Smooth muscle cell (in vitro differentiated cells): ENCODE results near the gene AGBL1. TPM values are rescaled to one million over a fixed set of nuclear protein-coding genes. Genes with fewer than 3 reads are reported as not detected.

Experiments used
- DNase-seq: peaks from one replicate; lab custom pipeline; 2025; ENCODE audit not compliant: unreplicated experiment; lab: John Stamatoyannopoulos, UW
- H2AFZ ChIP-seq: fragments of 200-600 bp; sonication (generic); 2 replicates; pipeline ENCODE4 v1.6.0; 2016; ENCODE audit warnings: antibody characterized with exemption, low read depth, mild to moderate bottlenecking
- H3F3A ChIP-seq: fragments of 200-600 bp; sonication (generic); 2 replicates; pipeline ENCODE4 v1.6.0; 2017; ENCODE audit warnings: antibody characterized with exemption, low read depth
- H3K27ac ChIP-seq: fragments of 200-600 bp; sonication (generic); 2 replicates; pipeline ENCODE4 v1.5.1; 2016; ENCODE audit warnings: low read depth, mild to moderate bottlenecking
- H3K27me3 ChIP-seq: fragments of 200-600 bp; sonication (generic); 2 replicates; pipeline ENCODE4 v1.6.1; 2016; ENCODE audit warnings: low read depth, mild to moderate bottlenecking
- H3K36me3 ChIP-seq: fragments of 200-600 bp; sonication (generic); 2 replicates; pipeline ENCODE4 v1.5.1; 2016; ENCODE audit warnings: low read depth
- H3K4me1 ChIP-seq: fragments of 200-600 bp; sonication (generic); 2 replicates; pipeline ENCODE4 v1.5.1; 2016; ENCODE audit warnings: low read depth
- H3K4me2 ChIP-seq: fragments of 200-600 bp; sonication (generic); 2 replicates; pipeline ENCODE4 v1.6.0; 2016; ENCODE audit warnings: mild to moderate bottlenecking
- H3K4me3 ChIP-seq: fragments of 200-600 bp; sonication (generic); 2 replicates; pipeline ENCODE4 v1.5.1; 2016; ENCODE audit warnings: mild to moderate bottlenecking
- H3K79me2 ChIP-seq: fragments of 200-600 bp; sonication (generic); 2 replicates; pipeline ENCODE4 v1.6.0; 2016; ENCODE audit warnings: low read depth, mild to moderate bottlenecking
- H3K9ac ChIP-seq: fragments of 200-600 bp; sonication (generic); 2 replicates; pipeline ENCODE4 v1.6.0; 2016; ENCODE audit warnings: low read depth
- H3K9me3 ChIP-seq: fragments of 200-600 bp; sonication (generic); replicated peaks from 2 replicates; pipeline ENCODE4 v1.5.1; 2016; ENCODE audit warnings: low read depth
- H4K20me1 ChIP-seq: fragments of 200-600 bp; sonication (generic); 2 replicates; pipeline ENCODE4 v1.6.0; 2016; ENCODE audit warnings: low read depth
- CTCF ChIP-seq: fragments of 200-600 bp; sonication (generic); IDR thresholded peaks from 2 replicates; pipeline ENCODE4 v1.5.1; 2017; ENCODE audit warnings: borderline replicate concordance, mild to moderate bottlenecking, antibody characterized with exemption; ENCODE audit not compliant: insufficient read depth, poor library complexity, severe bottlenecking
- WGBS: methylation state at CpG from one replicate; pipeline ENCODE4 v1.1.7; 2016; ENCODE audit warnings: low lambda C conversion rate; 5-methylcytosine and 5-hydroxymethylcytosine counted together
- polyA plus RNA-seq: library from polyadenylated mRNA; unstranded; fragments of >200 nt; fragmentation: Nextera tagmentation; extraction: Ambion mirVana; gene quantifications from 2 replicates; pipeline ENCODE4 v1.2.1, GENCODE V29; 2016
- total RNA-seq: library from RNA; depleted of rRNA; stranded (reverse); fragments of >200 nt; gene quantifications from 2 replicates; pipeline ENCODE4 v1.2.3, GENCODE V29; 2014

Gene AGBL1
- total and polyA plus RNA-seq, 2 experiments from 2014 or later, result not detected

- no peak for TF ChIP-seq CTCF
- Histone ChIP-seq H2AFZ (no peak overlapping the region), H3K27ac (no peak overlapping the region), H3K27me3 (peaks cover 3% of the 10 kb centered on the region), H3K9me3 (no peaks in the 10 kb centered on the region), H3K4me1 (peaks cover 28% of the 10 kb centered on the region), H3K36me3 (no peaks in the 10 kb centered on the region), H3F3A (no peaks in the 10 kb centered on the region), H3K4me3 (no peak overlapping the region), H3K4me2 (no peak overlapping the region), H4K20me1 (no peaks in the 10 kb centered on the region), H3K79me2 (no peaks in the 10 kb centered on the region), H3K9ac (no peak overlapping the region)
- DNase-seq, result no peak
- 93% methylated on average over 6 of the region's 6 CpGs for WGBS
These were observed 13.4 kb upstream of the AGBL1 start for GRCh38 chr15:86066174-86066834.

DNA sequence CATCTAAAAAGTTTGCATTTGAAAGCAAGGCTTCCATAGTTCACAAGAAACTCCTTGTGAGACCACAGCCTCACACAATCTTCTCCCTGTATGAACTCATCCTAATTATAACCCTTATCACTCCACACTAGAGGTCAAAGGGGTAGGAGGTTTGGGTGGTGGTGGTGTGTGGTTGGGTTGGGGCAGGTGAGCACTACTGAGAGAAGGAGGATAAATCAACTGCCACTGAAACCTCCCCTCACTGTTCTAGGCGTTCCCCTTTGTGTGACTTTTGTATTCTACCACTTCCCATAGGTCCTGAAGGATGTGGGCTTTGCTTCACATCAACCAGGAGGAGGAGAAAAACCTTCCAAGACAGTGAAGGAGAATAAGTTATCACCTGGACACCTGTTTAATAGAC, 6.4 kb upstream of the AGBL1 start:
- Histone ChIP-seq H2AFZ (no peak overlapping the region), H3K27ac (no peak overlapping the region), H3K36me3 (no peaks in the 10 kb centered on the region), H3K27me3 (no peaks in the 10 kb centered on the region), H3K9me3 (no peaks in the 10 kb centered on the region), H3K4me2 (no peak overlapping the region), H3K79me2 (no peaks in the 10 kb centered on the region), H3K4me3 (no peak overlapping the region), H4K20me1 (no peaks in the 10 kb centered on the region), H3K9ac (no peak overlapping the region), H3F3A (no peaks in the 10 kb centered on the region), H3K4me1 (peaks cover 14% of the 10 kb centered on the region)
- WGBS, result 71% methylated on average over 1 of the region's 1 CpG
- DNase-seq, result no peak
- TF ChIP-seq CTCF, result no peak

DNA sequence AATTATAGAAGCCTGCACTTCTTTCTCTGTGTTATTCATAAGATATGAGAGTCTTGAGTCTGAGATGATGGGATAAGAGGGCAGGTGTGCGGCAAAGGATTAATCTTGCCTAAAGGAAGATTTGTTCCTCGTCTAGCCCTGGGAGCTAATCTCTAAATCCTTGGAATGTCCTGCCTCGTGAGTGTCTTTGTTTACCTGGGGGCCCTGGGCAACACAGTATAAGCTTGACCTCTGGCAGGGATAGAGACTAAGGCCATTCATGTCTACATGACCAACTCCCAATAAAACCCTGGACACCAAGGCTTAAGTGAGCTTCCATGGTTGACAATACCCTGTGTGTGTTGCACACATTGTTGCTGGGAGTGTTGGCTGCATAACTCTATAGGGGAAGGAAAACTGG, 3.2 kb upstream of the AGBL1 start:
- Histone ChIP-seq H3K4me2 (no peak overlapping the region), H3K4me1 (peaks cover 21% of the 10 kb centered on the region), H3K36me3 (no peaks in the 10 kb centered on the region), H3K27ac (no peak overlapping the region), H3K9ac (no peak overlapping the region), H3K9me3 (no peaks in the 10 kb centered on the region), H4K20me1 (no peaks in the 10 kb centered on the region), H3F3A (no peaks in the 10 kb centered on the region), H3K79me2 (no peaks in the 10 kb centered on the region), H2AFZ (no peak overlapping the region), H3K4me3 (no peak overlapping the region), H3K27me3 (no peaks in the 10 kb centered on the region)
- WGBS, result 75% methylated on average over 3 of the region's 3 CpGs
- no peak for TF ChIP-seq CTCF
- no peak for DNase-seq

GRCh38 chr15:86077070-86077469, 2.6 kb upstream of the AGBL1 start:
- no peak overlapping the region for H2AFZ ChIP-seq
- H3K9me3 ChIP-seq, result no peaks in the 10 kb centered on the region
- no peak for TF ChIP-seq CTCF
- H3K4me2 ChIP-seq, result no peak overlapping the region
- H3F3A ChIP-seq, result no peaks in the 10 kb centered on the region
- peaks cover 21% of the 10 kb centered on the region for H3K4me1 ChIP-seq
- no peaks in the 10 kb centered on the region for H3K27me3 ChIP-seq
- H3K27ac ChIP-seq, result no peak overlapping the region
- WGBS, result 51% methylated on average over 2 of the region's 2 CpGs
- H3K36me3 ChIP-seq, result no peaks in the 10 kb centered on the region
- no peaks in the 10 kb centered on the region for H3K79me2 ChIP-seq
- H4K20me1 ChIP-seq, result no peaks in the 10 kb centered on the region
- no peak for DNase-seq
- H3K9ac ChIP-seq, result no peak overlapping the region
- no peak overlapping the region for H3K4me3 ChIP-seq
